Large intestine (tissue), 3 donors: Measurements from ENCODE around the gene KIAA0825. TPM values are rescaled to one million over a fixed set of nuclear protein-coding genes. Genes with fewer than 3 reads are reported as not detected.

Experiments
- DNase-seq, 2 donors: peaks; one replicate each; pipeline versions ENCODE4 v3.0.0 to v3.0.0-alpha.2; 2013
- H3K27ac ChIP-seq: one replicate; pipeline ENCODE4 v1.5.1; 2013; ENCODE audit warnings: low read length
- H3K27me3 ChIP-seq: 2 replicates; pipeline ENCODE4 v1.6.1; 2013; ENCODE audit warnings: low read length; ENCODE audit not compliant: control insufficient read depth, insufficient read depth
- H3K36me3 ChIP-seq: 2 replicates; pipeline ENCODE4 v1.6.1; 2013; ENCODE audit warnings: low read length; ENCODE audit not compliant: control insufficient read depth, insufficient read depth
- H3K4me1 ChIP-seq: one replicate; pipeline ENCODE4 v1.6.1; 2013; ENCODE audit warnings: low read length; ENCODE audit not compliant: control insufficient read depth, insufficient read depth
- H3K4me3 ChIP-seq: one replicate; pipeline ENCODE4 v1.5.1; 2013; ENCODE audit warnings: low read length
- H3K9me3 ChIP-seq: one replicate; pipeline ENCODE4 v1.6.1; 2013; ENCODE audit warnings: mild to moderate bottlenecking, low read depth, low read length, moderate library complexity; ENCODE audit not compliant: control insufficient read depth
- WGBS: methylation state at CpG from one replicate; pipeline ENCODE4 v1.1.5; 2013; ENCODE audit warnings: low lambda C conversion rate; ENCODE audit not compliant: insufficient coverage; 5-methylcytosine and 5-hydroxymethylcytosine counted together
- polyA plus RNA-seq: library from polyadenylated mRNA; unstranded; fragments of 120-200 nt; gene quantifications from one replicate; pipeline ENCODE4 v1.2.1, GENCODE V29; 2013

Gene KIAA0825
- polyA plus RNA-seq, 1 donor: 2.8 TPM

- Histone ChIP-seq H3K27me3 (no peaks in the 10 kb centered on the region), H3K4me1 (no peaks in the 10 kb centered on the region), H3K36me3 (no peaks in the 10 kb centered on the region), H3K27ac (no peak overlapping the region), H3K4me3 (no peak overlapping the region), H3K9me3 (no peaks in the 10 kb centered on the region)
- 43% methylated on average over 1 of the region's 6 CpGs for WGBS
- peak; percentile 2 to 49 for DNase-seq
Measured at GRCh38 chr5:94316916-94317838, 301.2 kb downstream of the KIAA0825 start.

- no peaks in the 10 kb centered on the region for H3K36me3 ChIP-seq
- 90% methylated on average over 4 of the region's 7 CpGs for WGBS
- no peak for DNase-seq
- H3K4me3 ChIP-seq: no peak overlapping the region
- no peaks in the 10 kb centered on the region for H3K4me1 ChIP-seq
- H3K27ac ChIP-seq: no peak overlapping the region
- H3K9me3 ChIP-seq: no peaks in the 10 kb centered on the region
- H3K27me3 ChIP-seq: no peaks in the 10 kb centered on the region
Measured at GRCh38 chr5:94314460-94315131, 303.8 kb downstream of the KIAA0825 start.

GRCh38 chr5:94313696-94314095 is 304.7 kb downstream of the KIAA0825 start:
- Histone ChIP-seq H3K27me3 (no peaks in the 10 kb centered on the region), H3K9me3 (no peaks in the 10 kb centered on the region), H3K27ac (no peak overlapping the region), H3K36me3 (no peaks in the 10 kb centered on the region), H3K4me3 (no peak overlapping the region), H3K4me1 (no peaks in the 10 kb centered on the region)
- peak; percentile 4 to 57 for DNase-seq
- WGBS: 43% methylated on average over 3 of the region's 3 CpGs

DNA sequence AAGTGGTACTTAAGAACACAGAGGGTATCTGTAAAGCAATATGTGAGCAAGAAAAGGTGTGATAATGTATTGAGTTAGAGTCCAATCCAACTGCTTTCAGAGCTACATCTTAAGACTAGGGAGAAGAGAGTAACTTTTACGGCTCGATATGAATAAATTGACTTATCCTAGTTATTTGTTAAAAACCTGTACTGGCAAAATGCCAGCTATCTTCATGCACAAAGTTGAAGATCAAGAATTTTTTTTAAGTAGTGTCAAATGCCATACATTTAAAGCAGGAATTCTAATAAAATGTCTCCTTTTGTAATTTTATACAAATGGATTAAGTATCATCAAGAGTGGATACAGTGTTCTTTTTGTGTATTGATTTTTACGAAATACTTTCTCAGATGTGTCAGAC is 305.2 kb downstream of the KIAA0825 start:
- 96% methylated on average over 3 of the region's 3 CpGs for WGBS

GRCh38 chr5:94312298-94312697 is 306.1 kb downstream of the KIAA0825 start:
- no peak for DNase-seq
- no peaks in the 10 kb centered on the region for H3K36me3 ChIP-seq
- no peak overlapping the region for H3K4me3 ChIP-seq
- H3K27ac ChIP-seq: no peak overlapping the region
- 71% methylated on average over 3 of the region's 5 CpGs for WGBS
- H3K9me3 ChIP-seq: no peaks in the 10 kb centered on the region
- H3K4me1 ChIP-seq: no peaks in the 10 kb centered on the region
- no peaks in the 10 kb centered on the region for H3K27me3 ChIP-seq

More for the DNA sequence above, 305.2 kb downstream of the KIAA0825 start:
- Histone ChIP-seq H3K27ac (no peak overlapping the region), H3K27me3 (no peaks in the 10 kb centered on the region), H3K4me1 (no peaks in the 10 kb centered on the region), H3K4me3 (no peak overlapping the region), H3K36me3 (no peaks in the 10 kb centered on the region), H3K9me3 (no peaks in the 10 kb centered on the region)
- no peak for DNase-seq

GRCh38 chr5:94310833-94311232 is 307.6 kb downstream of the KIAA0825 start:
- no peaks in the 10 kb centered on the region for H3K9me3 ChIP-seq
- H3K27ac ChIP-seq: no peak overlapping the region
- no peaks in the 10 kb centered on the region for H3K4me1 ChIP-seq
- H3K27me3 ChIP-seq: no peaks in the 10 kb centered on the region
- H3K36me3 ChIP-seq: no peaks in the 10 kb centered on the region
- no CpG with 5 or more reads among the region's 1 CpG for WGBS
- no peak overlapping the region for H3K4me3 ChIP-seq
- no peak for DNase-seq

- WGBS: 67% methylated on average over 1 of the region's 1 CpG
Measured at GRCh38 chr5:94309141-94309540, 309.3 kb downstream of the KIAA0825 start.

DNA sequence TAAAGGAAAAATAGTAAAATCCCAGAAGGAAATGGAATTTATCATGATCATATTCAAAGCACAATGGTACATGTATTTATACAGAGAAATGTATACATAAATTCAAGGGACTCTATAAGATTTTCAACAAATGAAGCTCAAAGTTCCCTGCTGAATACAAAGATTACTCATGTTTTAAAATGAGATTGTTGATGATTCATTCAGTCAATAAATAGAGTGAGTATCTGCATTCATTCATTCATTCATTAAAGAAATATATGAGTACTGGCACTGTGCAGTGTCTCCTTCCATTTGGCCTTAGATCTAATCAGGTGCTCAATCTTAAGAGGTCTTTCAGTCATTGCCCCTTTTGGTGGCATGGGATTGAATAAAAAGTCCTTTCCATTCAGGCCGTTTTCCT is 310.0 kb downstream of the KIAA0825 start:
- no peak for DNase-seq
- no peaks in the 10 kb centered on the region for H3K9me3 ChIP-seq
- H3K36me3 ChIP-seq: no peaks in the 10 kb centered on the region
- H3K4me3 ChIP-seq: no peak overlapping the region
- H3K27ac ChIP-seq: no peak overlapping the region
- WGBS: no CpG with 5 or more reads among the region's 1 CpG
- H3K27me3 ChIP-seq: no peaks in the 10 kb centered on the region
- no peaks in the 10 kb centered on the region for H3K4me1 ChIP-seq

More at GRCh38 chr5:94309141-94309540, 309.3 kb downstream of the KIAA0825 start:
- DNase-seq: no peak
- no peak overlapping the region for H3K27ac ChIP-seq
- H3K4me3 ChIP-seq: no peak overlapping the region
- no peaks in the 10 kb centered on the region for H3K27me3 ChIP-seq
- no peaks in the 10 kb centered on the region for H3K4me1 ChIP-seq
- no peaks in the 10 kb centered on the region for H3K9me3 ChIP-seq
- H3K36me3 ChIP-seq: no peaks in the 10 kb centered on the region

GRCh38 chr5:94304146-94304545 is 314.3 kb downstream of the KIAA0825 start:
- Histone ChIP-seq H3K27me3 (no peaks in the 10 kb centered on the region), H3K36me3 (no peaks in the 10 kb centered on the region), H3K4me1 (no peaks in the 10 kb centered on the region), H3K4me3 (no peak overlapping the region), H3K9me3 (no peaks in the 10 kb centered on the region), H3K27ac (no peak overlapping the region)
- 73% methylated on average over 5 of the region's 7 CpGs for WGBS
- no peak for DNase-seq

DNA sequence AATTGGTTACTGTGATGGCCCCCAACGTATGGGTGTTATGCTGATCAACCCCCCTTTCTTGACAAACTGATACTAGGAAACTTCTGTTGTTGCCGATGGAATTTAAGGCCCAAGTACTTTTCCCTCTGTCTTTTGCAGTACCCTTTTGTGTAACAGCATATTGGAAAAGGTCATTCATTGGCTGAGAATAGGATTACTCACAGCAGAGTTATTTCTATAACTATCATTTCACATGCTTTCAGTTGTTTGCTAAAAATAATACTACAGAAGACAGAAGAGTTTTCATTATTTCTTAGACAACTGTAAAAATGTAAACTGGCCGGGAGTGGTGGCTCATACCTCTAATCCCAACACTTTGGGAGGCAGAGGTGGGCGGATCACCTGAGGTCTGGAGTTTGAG is 329.5 kb downstream of the KIAA0825 start:
- 100% methylated on average over 1 of the region's 4 CpGs for WGBS
- no peaks in the 10 kb centered on the region for H3K27me3 ChIP-seq
- no peak overlapping the region for H3K27ac ChIP-seq
- H3K4me1 ChIP-seq: peaks cover 19% of the 10 kb centered on the region
- H3K9me3 ChIP-seq: no peaks in the 10 kb centered on the region
- no peaks in the 10 kb centered on the region for H3K36me3 ChIP-seq
- H3K4me3 ChIP-seq: no peak overlapping the region
- no peak for DNase-seq
